ENCODE measurements around the gene FAM20B. TPM values are rescaled to one million over a fixed set of nuclear protein-coding genes. Genes with fewer than 3 reads are reported as not detected.

Gene FAM20B
- total RNA-seq, 2 experiments from 2014 or later: 35.1 to 36.1 TPM

DNA sequence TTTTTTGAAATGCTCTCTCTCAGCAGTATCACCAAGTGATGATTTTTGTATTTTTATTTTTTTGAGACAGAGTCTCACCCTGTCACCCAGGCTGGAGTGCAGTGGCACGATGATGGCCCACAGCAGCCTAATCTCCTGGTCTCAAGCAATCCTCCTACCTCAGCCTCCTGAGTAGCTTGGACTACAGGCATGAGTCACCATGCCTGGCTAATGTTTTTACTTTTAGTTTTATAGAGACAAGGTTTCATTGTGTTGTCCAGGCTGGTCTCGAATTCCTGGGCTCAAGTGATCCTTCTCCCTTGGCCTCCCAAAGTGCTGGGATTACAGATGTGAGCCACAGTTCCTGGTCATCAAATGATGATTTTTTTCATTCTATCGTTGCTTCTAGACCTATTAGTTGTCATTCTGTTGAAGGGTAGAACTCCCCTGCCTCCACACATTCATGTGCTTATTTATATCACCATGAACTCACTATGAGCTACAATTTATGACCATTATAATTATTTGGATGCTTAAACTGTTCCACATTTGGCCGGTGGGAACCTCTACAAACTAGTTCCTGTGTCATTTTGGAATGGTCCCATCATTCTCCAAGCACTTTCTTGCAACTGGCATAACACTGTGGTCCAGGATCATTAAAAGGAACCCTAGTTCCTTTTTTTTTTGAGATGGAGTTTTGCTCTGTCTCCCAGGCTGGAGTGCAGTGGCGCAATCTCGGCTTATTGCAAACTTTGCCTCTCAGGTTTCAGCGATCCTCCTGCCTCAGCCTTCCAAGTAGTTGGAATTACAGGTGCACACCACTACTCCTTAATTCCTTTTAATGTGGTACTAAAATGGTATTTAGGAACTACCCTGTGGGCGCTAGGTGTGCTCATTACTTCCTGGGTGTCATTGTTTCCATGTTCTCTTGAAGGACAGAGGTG, 35.9 kb downstream of the FAM20B start:
- Mint-ChIP-seq H3K27me3 (ENCODE audit: low read depth) (no peaks in the 10 kb centered on the region), H3K36me3 (ENCODE audit: low read depth) (peaks cover 13% of the 10 kb centered on the region), H3K4me3 (no peak overlapping the region), H3K27ac (no peak overlapping the region), H3K4me1 (ENCODE audit: low read depth) (peaks cover 2% of the 10 kb centered on the region), H3K9me3 (no peaks in the 10 kb centered on the region)
- no peak for DNase-seq
- CTCF ChIA-PET: no interaction called here
- intact Hi-C loops (cut with micrococcal nuclease): no loop called here

DNA sequence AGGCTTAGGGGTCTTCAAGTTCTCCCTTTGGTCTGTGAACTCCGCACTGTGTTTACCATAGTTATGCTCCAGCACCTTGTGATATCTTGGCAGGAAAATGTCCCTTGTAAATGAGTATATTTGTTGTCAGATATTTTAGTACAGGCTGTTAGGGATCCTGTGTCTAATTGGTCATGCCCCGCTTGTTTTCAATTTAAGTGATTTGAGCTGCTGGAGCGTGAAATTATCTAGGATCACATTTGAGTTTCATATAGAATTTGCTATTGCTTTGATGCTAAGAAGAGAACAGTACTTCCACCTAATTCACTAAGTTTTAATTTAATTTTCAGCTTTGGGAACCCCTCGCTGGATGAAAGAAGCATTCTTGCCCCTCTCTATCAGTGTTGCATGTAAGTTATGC, 40.8 kb downstream of the FAM20B start:
- intact Hi-C loops (cut with micrococcal nuclease): no loop called here
- no peak for DNase-seq
- CTCF ChIA-PET: interaction anchor here (0.6 kb wide), 1 partner anchor 33 kb away, joined by 3 read pairs; no protein-coding TSS in a partner anchor
- Mint-ChIP-seq H3K27ac (no peak overlapping the region), H3K4me1 (ENCODE audit: low read depth) (peaks cover 2% of the 10 kb centered on the region), H3K27me3 (ENCODE audit: low read depth) (no peaks in the 10 kb centered on the region), H3K4me3 (no peak overlapping the region), H3K36me3 (ENCODE audit: low read depth) (peaks cover 21% of the 10 kb centered on the region), H3K9me3 (no peaks in the 10 kb centered on the region)

GRCh38 chr1:179077396-179077795, 51.7 kb downstream of the FAM20B start:
- CTCF ChIA-PET: interaction anchor here (1.6 to 6.2 kb wide), 2 partner anchors 292 to 298 kb away, joined by 5 to 65 read pairs; no protein-coding TSS in a partner anchor

DNA sequence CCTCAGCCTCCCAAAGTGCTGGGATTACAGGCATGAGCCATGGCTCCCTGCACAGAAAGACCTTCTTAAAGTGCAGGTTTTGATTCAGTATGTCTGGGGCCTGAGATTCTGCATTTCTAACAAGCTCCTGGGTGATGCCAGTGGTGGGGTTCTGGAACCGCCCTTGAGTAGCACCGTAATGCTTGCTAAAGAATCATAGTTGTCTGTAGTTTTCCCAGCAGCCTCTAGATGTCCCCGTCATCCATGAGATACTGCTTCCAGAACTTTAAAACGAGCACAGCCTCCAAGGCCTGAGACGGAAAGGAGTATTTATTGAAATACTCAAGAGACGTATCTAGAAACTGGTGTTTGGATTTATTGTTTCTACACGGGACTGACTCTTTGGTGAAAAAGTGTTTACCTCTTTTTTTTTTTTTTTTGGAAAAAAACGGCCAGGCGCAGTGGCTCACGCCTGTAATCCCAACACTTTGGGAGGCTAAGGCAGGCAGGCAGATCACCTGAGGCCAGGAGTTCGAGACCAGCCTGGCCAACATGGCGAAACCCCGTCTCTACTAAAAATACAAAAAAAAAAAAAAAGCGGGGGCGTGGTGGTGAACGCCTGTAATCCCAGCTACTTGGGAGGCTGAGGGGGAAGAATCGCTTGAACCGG, 53.5 kb downstream of the FAM20B start:
- Mint-ChIP-seq H3K36me3 (ENCODE audit: low read depth) (peaks cover 6% of the 10 kb centered on the region), H3K27ac (no peak overlapping the region), H3K9me3 (no peaks in the 10 kb centered on the region), H3K27me3 (ENCODE audit: low read depth) (no peaks in the 10 kb centered on the region), H3K4me3 (no peak overlapping the region), H3K4me1 (ENCODE audit: low read depth) (peaks cover 21% of the 10 kb centered on the region)
- intact Hi-C loops (cut with micrococcal nuclease): loop anchor here (1.0 to 2.0 kb wide), 6 partner anchors 42 to 735 kb away; no protein-coding TSS in a partner anchor
- CTCF ChIA-PET: interaction anchor here (0.6 to 6.2 kb wide), 15 partner anchors 10 to 1363 kb away, joined by 3 to 65 read pairs (median 4); partner anchors contain the start of gene SOAT1
- peak; percentile 69 for DNase-seq

More at GRCh38 chr1:179077396-179077795, 51.7 kb downstream of the FAM20B start:
- intact Hi-C loops (cut with micrococcal nuclease): no loop called here
- DNase-seq: no peak
- peaks cover 14% of the 10 kb centered on the region for H3K4me1 Mint-ChIP-seq (ENCODE audit: low read depth)
- H3K9me3 Mint-ChIP-seq: no peaks in the 10 kb centered on the region
- no peaks in the 10 kb centered on the region for H3K36me3 Mint-ChIP-seq (ENCODE audit: low read depth)
- H3K27me3 Mint-ChIP-seq (ENCODE audit: low read depth): no peaks in the 10 kb centered on the region
- H3K27ac Mint-ChIP-seq: no peak overlapping the region
- H3K4me3 Mint-ChIP-seq: no peak overlapping the region

GRCh38 chr1:179080866-179081686, 55.4 kb downstream of the FAM20B start:
- peaks cover 29% of the 10 kb centered on the region for H3K4me1 Mint-ChIP-seq (ENCODE audit: low read depth)
- H3K36me3 Mint-ChIP-seq (ENCODE audit: low read depth): peaks cover 6% of the 10 kb centered on the region
- intact Hi-C loops (cut with micrococcal nuclease): loop anchor here (1.0 to 10.0 kb wide), 12 partner anchors 47 to 1554 kb away; partner anchors contain the start of genes AXDND1, FAM20B and XPR1
- CTCF ChIA-PET: interaction anchor here (0.6 to 6.2 kb wide), 11 partner anchors 32 to 729 kb away, joined by 3 to 65 read pairs (median 4); partner anchors contain the start of gene SOAT1
- peak; percentile 54 for DNase-seq
- H3K27me3 Mint-ChIP-seq (ENCODE audit: low read depth): no peaks in the 10 kb centered on the region
- H3K27ac Mint-ChIP-seq: peak overlapping the region; percentile 88
- no peaks in the 10 kb centered on the region for H3K9me3 Mint-ChIP-seq
- peak overlapping the region; percentile 98 for H3K4me3 Mint-ChIP-seq

DNA sequence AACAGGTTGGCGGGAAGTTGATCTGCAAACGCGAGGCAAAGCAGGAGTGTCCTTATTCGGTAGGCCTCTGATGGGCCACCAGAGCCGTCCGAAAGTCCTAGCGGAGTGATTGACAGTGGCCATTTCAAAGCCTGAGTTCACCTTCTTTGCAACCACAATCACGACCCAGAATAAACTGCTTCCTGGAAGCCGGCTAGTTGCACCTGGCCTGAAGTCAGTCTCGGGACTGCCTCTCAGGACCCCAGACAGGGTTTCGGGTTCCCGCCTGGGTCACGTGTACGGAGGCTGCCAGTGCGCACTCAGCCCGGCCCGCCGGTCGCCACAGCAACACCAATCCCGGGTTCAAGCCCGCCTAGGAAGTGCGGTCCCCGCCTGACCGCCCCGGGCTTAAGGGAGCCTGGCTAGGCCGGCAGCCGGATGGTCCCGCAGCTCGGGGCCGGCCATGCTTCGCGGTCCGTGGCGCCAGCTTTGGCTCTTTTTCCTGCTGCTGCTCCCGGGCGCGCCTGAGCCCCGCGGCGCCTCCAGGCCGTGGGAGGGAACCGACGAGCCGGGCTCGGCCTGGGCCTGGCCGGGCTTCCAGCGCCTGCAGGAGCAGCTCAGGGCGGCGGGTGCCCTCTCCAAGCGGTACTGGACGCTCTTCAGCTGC, 56.1 kb downstream of the FAM20B start, which contains the start of gene TOR3A:
TSS of gene TOR3A (plus strand) at position 384 of the 646 bp plus-strand sequence. CDS start at position 443, 59 bp downstream.
- CTCF ChIA-PET: interaction anchor here (0.5 to 6.2 kb wide), 6 partner anchors 44 to 728 kb away, joined by 3 to 65 read pairs (median 4); partner anchors contain the start of gene SOAT1
- peak within 1 kb of the TSS; percentile 92 for H3K27ac Mint-ChIP-seq
- intact Hi-C loops (cut with micrococcal nuclease): loop anchor here (1.0 to 10.0 kb wide), 13 partner anchors 47 to 1553 kb away; partner anchors contain the start of genes AXDND1, FAM20B and XPR1

GRCh38 chr1:179082333-179082998, 56.8 kb downstream of the FAM20B start:
- intact Hi-C loops (cut with micrococcal nuclease): loop anchor here (2.0 to 10.0 kb wide), 5 partner anchors 135 to 1552 kb away; partner anchors contain the start of gene XPR1
- Mint-ChIP-seq H3K27ac (peak overlapping the region; percentile 92), H3K4me3 (peak overlapping the region; percentile 98), H3K36me3 (ENCODE audit: low read depth) (peaks cover 11% of the 10 kb centered on the region), H3K27me3 (ENCODE audit: low read depth) (no peaks in the 10 kb centered on the region), H3K9me3 (no peaks in the 10 kb centered on the region), H3K4me1 (ENCODE audit: low read depth) (peaks cover 30% of the 10 kb centered on the region)
- CTCF ChIA-PET: interaction anchor here (0.5 to 6.2 kb wide), 5 partner anchors 18 to 552 kb away, joined by 3 to 65 read pairs (median 3); no protein-coding TSS in a partner anchor
- DNase-seq: peak; percentile 49

More for the DNA sequence above, 56.1 kb downstream of the FAM20B start, which contains the start of gene TOR3A:
- peak; percentile 85 for DNase-seq
- Mint-ChIP-seq H3K27me3 (ENCODE audit: low read depth) (no peaks in the 10 kb centered on the region), H3K9me3 (no peaks in the 10 kb centered on the region), H3K4me3 (peak within 1 kb of the TSS; percentile 98), H3K4me1 (ENCODE audit: low read depth) (peaks cover 30% of the 10 kb centered on the region), H3K36me3 (ENCODE audit: low read depth) (peaks cover 8% of the 10 kb centered on the region)

- peak overlapping the region; percentile 98 for H3K4me3 Mint-ChIP-seq
- no peaks in the 10 kb centered on the region for H3K9me3 Mint-ChIP-seq
- H3K27me3 Mint-ChIP-seq (ENCODE audit: low read depth): no peaks in the 10 kb centered on the region
- peak; percentile 59 for DNase-seq
- CTCF ChIA-PET: interaction anchor here (0.5 to 6.2 kb wide), 4 partner anchors 18 to 552 kb away, joined by 3 to 65 read pairs (median 3); no protein-coding TSS in a partner anchor
- H3K36me3 Mint-ChIP-seq (ENCODE audit: low read depth): peaks cover 11% of the 10 kb centered on the region
- peaks cover 30% of the 10 kb centered on the region for H3K4me1 Mint-ChIP-seq (ENCODE audit: low read depth)
- intact Hi-C loops (cut with micrococcal nuclease): loop anchor here (2.0 to 10.0 kb wide), 5 partner anchors 134 to 1552 kb away; partner anchors contain the start of gene XPR1
- H3K27ac Mint-ChIP-seq: peak overlapping the region; percentile 92
Observed at GRCh38 chr1:179082999-179083335, 57.3 kb downstream of the FAM20B start.

DNA sequence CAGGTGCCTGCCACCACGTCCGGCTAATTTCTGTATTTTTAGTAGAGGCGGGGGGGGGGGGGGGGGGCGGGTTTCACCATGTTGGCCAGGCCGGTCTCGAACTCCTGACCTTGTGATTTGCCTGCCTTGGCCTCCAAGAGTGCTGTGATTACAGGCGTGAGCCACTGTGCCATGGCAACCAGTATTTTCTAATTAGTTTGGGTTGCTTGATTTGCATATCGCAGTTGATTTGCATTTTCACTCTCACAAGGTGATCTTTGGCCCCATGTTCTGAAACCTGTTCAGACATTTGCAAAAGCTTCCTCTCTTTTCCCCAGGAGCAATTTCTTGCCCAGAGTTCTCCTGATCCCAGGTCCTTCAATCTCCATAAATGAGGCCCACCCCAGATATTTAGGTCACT, 57.8 kb downstream of the FAM20B start:
- Mint-ChIP-seq H3K27me3 (ENCODE audit: low read depth) (no peaks in the 10 kb centered on the region), H3K27ac (peak overlapping the region; percentile 31), H3K4me1 (ENCODE audit: low read depth) (peaks cover 30% of the 10 kb centered on the region), H3K9me3 (no peaks in the 10 kb centered on the region), H3K4me3 (peak overlapping the region; percentile 98), H3K36me3 (ENCODE audit: low read depth) (peaks cover 11% of the 10 kb centered on the region)
- DNase-seq: no peak
- intact Hi-C loops (cut with micrococcal nuclease): loop anchor here (2.0 to 10.0 kb wide), 5 partner anchors 134 to 1551 kb away; partner anchors contain the start of gene XPR1
- CTCF ChIA-PET: interaction anchor here (1.4 to 6.2 kb wide), 2 partner anchors 119 to 286 kb away, joined by 3 to 65 read pairs; no protein-coding TSS in a partner anchor

GRCh38 chr1:179087665-179088064, 62.0 kb downstream of the FAM20B start:
- Mint-ChIP-seq H3K9me3 (no peaks in the 10 kb centered on the region), H3K27ac (no peak overlapping the region), H3K4me1 (ENCODE audit: low read depth) (peaks cover 16% of the 10 kb centered on the region), H3K27me3 (ENCODE audit: low read depth) (no peaks in the 10 kb centered on the region), H3K4me3 (no peak overlapping the region), H3K36me3 (ENCODE audit: low read depth) (peaks cover 15% of the 10 kb centered on the region)
- intact Hi-C loops (cut with micrococcal nuclease): loop anchor here (10.0 kb wide), 1 partner anchor 1547 kb away; the partner anchor contains the start of gene XPR1
- CTCF ChIA-PET: no interaction called here
- no peak for DNase-seq
